Neural cell (in vitro differentiated cells): ENCODE data around the gene ATP2B2. TPM values are rescaled to one million over a fixed set of nuclear protein-coding genes. Genes with fewer than 3 reads are reported as not detected.

Source experiments
- H2AFZ ChIP-seq: fragments of 200-600, 300-800 bp; sonication (generic), shearing (Covaris generic); 2 replicates; pipeline ENCODE4 v1.6.0; 2014; ENCODE audit warnings: low read depth, mild to moderate bottlenecking, antibody characterized with exemption, low read length, moderate library complexity
- H3F3A ChIP-seq: fragments of 200-600 bp; shearing (Covaris generic); 2 replicates; pipeline ENCODE4 v1.6.1; 2016; ENCODE audit warnings: mild to moderate bottlenecking, moderate library complexity, mixed read lengths, antibody characterized with exemption, low read length; ENCODE audit not compliant: insufficient read depth, poor library complexity, severe bottlenecking
- H3K27ac ChIP-seq: fragments of 200-600, 300-800 bp; sonication (generic), shearing (Covaris generic); 2 replicates; pipeline ENCODE4 v1.5.1; 2014; ENCODE audit warnings: mild to moderate bottlenecking, low read length, moderate library complexity
- H3K27me3 ChIP-seq: fragments of 300-800, 200-600 bp; sonication (generic), shearing (Covaris generic); 2 replicates; pipeline ENCODE4 v1.6.0; 2014; ENCODE audit warnings: mild to moderate bottlenecking, low read depth, low read length, moderate library complexity; ENCODE audit not compliant: insufficient read depth
- H3K36me3 ChIP-seq: fragments of 300-800, 200-600 bp; sonication (generic), shearing (Covaris generic); 2 replicates; pipeline ENCODE4 v1.5.1; 2014; ENCODE audit warnings: mild to moderate bottlenecking, antibody characterized with exemption, low read length, moderate library complexity; ENCODE audit not compliant: insufficient read depth
- H3K4me2 ChIP-seq: fragments of 300-800, 200-600 bp; sonication (generic), shearing (Covaris generic); 2 replicates; pipeline ENCODE4 v1.6.0; 2014; ENCODE audit warnings: mild to moderate bottlenecking, low read length
- H3K4me3 ChIP-seq: fragments of 300-800, 200-600 bp; sonication (generic), shearing (Covaris generic); 2 replicates; pipeline ENCODE4 v1.5.1; 2014; ENCODE audit warnings: mild to moderate bottlenecking, low read length, moderate library complexity
- H3K79me2 ChIP-seq: fragments of 200-600 bp; shearing (Covaris generic); replicated peaks from 2 replicates; pipeline ENCODE4 v1.6.0; 2014; ENCODE audit warnings: mild to moderate bottlenecking, low read length, moderate library complexity; ENCODE audit not compliant: insufficient read depth
- H3K9ac ChIP-seq: fragments of 300-800, 200-600 bp; sonication (generic), shearing (Covaris generic); 2 replicates; pipeline ENCODE4 v1.6.1; 2016; ENCODE audit warnings: mild to moderate bottlenecking, low read length, mixed read lengths
- H3K9me2 ChIP-seq: fragments of 200-600 bp; shearing (Covaris generic); 2 replicates; pipeline ENCODE4 v1.6.1; 2016; ENCODE audit warnings: mild to moderate bottlenecking, low read length, mixed read lengths; ENCODE audit not compliant: insufficient read depth
- H3K9me3 ChIP-seq: fragments of 200-600, 300-800 bp; sonication (generic), shearing (Covaris generic); 2 replicates; pipeline ENCODE4 v1.6.1; 2016; ENCODE audit warnings: mild to moderate bottlenecking, mixed run types, low read length, moderate library complexity, mixed read lengths
- H4K20me1 ChIP-seq: fragments of 200-600 bp; shearing (Covaris generic); 2 replicates; pipeline ENCODE4 v1.6.1; 2016; ENCODE audit warnings: mild to moderate bottlenecking, mixed run types; ENCODE audit not compliant: insufficient read depth
- CTCF ChIP-seq: fragments of 450-650 bp; IDR thresholded peaks from 2 replicates; pipeline ENCODE4 v1.5.1; 2014; ENCODE audit warnings: antibody characterized with exemption, mild to moderate bottlenecking, moderate library complexity; ENCODE audit not compliant: poor library complexity, severe bottlenecking
- EP300 ChIP-seq: fragments of 450-650 bp; conservative IDR thresholded peaks from 2 replicates; pipeline ENCODE4 v1.6.1; 2014; ENCODE audit warnings: antibody characterized with exemption, mild to moderate bottlenecking, moderate library complexity; ENCODE audit not compliant: poor library complexity, severe bottlenecking
- EZH2 ChIP-seq: fragments of 200-600, 300-800 bp; shearing (Covaris generic), sonication (generic); IDR thresholded peaks from 2 replicates; pipeline ENCODE4 v1.6.1; 2014; ENCODE audit warnings: antibody characterized with exemption, low read length, borderline replicate concordance, mild to moderate bottlenecking; ENCODE audit not compliant: insufficient read depth, poor library complexity, severe bottlenecking
- MXI1 ChIP-seq: fragments of 450-650 bp; conservative IDR thresholded peaks from 2 replicates; pipeline ENCODE4 v1.6.1; 2014; ENCODE audit warnings: antibody characterized with exemption, mild to moderate bottlenecking; ENCODE audit not compliant: poor library complexity, severe bottlenecking
- POLR2AphosphoS5 ChIP-seq: IDR thresholded peaks from 2 replicates; pipeline ENCODE4 v1.6.1; 2012
- RAD21 ChIP-seq: fragments of 450-650 bp; conservative IDR thresholded peaks from 2 replicates; pipeline ENCODE4 v1.6.1; 2014; ENCODE audit warnings: antibody characterized with exemption, mild to moderate bottlenecking, moderate library complexity
- REST ChIP-seq: IDR thresholded peaks from 2 replicates; pipeline ENCODE4 v1.6.1; 2012; ENCODE audit warnings: borderline replicate concordance
- SMC3 ChIP-seq: fragments of 450-650 bp; conservative IDR thresholded peaks from 2 replicates; pipeline ENCODE4 v1.6.1; 2014; ENCODE audit warnings: antibody characterized with exemption, mild to moderate bottlenecking, moderate library complexity; ENCODE audit not compliant: poor library complexity
- TAF1 ChIP-seq: IDR thresholded peaks from 2 replicates; pipeline ENCODE4 v1.6.1; 2012; ENCODE audit warnings: low read depth
- polyA plus RNA-seq: library from polyadenylated mRNA; depleted of rRNA; stranded (reverse); fragments of >200 nt; gene quantifications from 2 replicates; pipeline ENCODE4 v1.2.3, GENCODE V29; 2014

ATP2B2 gene
- polyA plus RNA-seq, 1 donor from 2014 or later = 8.3 TPM

- Histone ChIP-seq H3F3A (no peaks in the 10 kb centered on the region), H3K27me3 (no peaks in the 10 kb centered on the region), H3K9me3 (peaks cover 4% of the 10 kb centered on the region), H2AFZ (no peak overlapping the region), H3K79me2 (no peaks in the 10 kb centered on the region), H3K27ac (no peak overlapping the region), H3K9me2 (no peaks in the 10 kb centered on the region), H3K4me3 (no peak overlapping the region), H3K36me3 (no peaks in the 10 kb centered on the region), H4K20me1 (no peaks in the 10 kb centered on the region), H3K4me2 (no peak overlapping the region), H3K9ac (no peak overlapping the region)
- no peak for TF ChIP-seq TAF1
- TF ChIP-seq REST = no peak
- TF ChIP-seq SMC3 = no peak
- TF ChIP-seq EZH2 = no peak
- no peak for TF ChIP-seq RAD21
- no peak for TF ChIP-seq CTCF
- TF ChIP-seq MXI1 = no peak
- TF ChIP-seq EP300 = no peak
- TF ChIP-seq POLR2AphosphoS5 = no peak
Observed at GRCh38 chr3:10483364-10483675, 22.1 kb downstream of the ATP2B2 start.

DNA sequence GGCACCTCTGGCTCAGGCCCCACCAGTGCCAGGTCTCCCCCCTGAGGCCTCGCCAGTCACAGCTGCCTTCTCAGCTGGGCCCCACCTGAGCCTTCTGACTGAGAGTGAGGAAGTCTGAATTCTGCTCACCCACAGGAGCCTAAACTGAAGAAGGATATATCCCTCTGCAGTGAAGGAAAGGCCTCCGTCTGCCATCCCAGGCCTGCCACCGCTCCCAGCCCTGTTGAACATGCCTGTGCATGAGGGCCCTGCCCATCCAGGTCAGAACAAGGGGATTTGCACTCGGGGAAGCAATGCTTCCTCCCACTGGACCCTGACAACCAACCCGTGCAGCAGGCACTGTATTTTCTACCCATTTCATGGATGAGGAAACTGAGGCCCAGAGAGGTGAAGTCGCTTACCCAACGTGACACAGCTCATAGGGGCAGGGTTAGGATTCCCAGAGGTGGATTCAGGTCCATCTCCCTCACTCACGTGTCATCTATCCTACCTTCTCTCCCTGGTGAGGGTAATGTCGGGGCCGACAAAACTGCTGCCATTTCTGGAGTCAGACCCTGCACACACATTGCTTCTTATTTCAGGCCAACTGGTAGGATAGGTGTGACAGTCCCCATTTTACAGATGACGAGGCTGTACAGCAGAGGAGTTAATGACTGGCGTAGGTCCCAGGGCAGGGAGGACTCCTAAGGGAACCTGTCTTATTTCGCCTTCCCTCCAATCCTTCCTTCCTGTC, 22.6 kb downstream of the ATP2B2 start:
- TF ChIP-seq REST (no peak), EZH2 (no peak), MXI1 (no peak), EP300 (no peak)
- no peak overlapping the region for H3K4me2 ChIP-seq
- H3K36me3 ChIP-seq = no peaks in the 10 kb centered on the region
- no peak overlapping the region for H3K4me3 ChIP-seq
- no peaks in the 10 kb centered on the region for H3K79me2 ChIP-seq
- no peak overlapping the region for H3K9ac ChIP-seq
- H3K27ac ChIP-seq = no peak overlapping the region
- no peaks in the 10 kb centered on the region for H3K27me3 ChIP-seq
- no peak overlapping the region for H2AFZ ChIP-seq
- H3F3A ChIP-seq = no peaks in the 10 kb centered on the region
- H3K9me3 ChIP-seq = peaks cover 5% of the 10 kb centered on the region
- no peaks in the 10 kb centered on the region for H3K9me2 ChIP-seq
- H4K20me1 ChIP-seq = no peaks in the 10 kb centered on the region
